HG03066 (cell line): ENCODE results near the gene NKD1.
"Not testable (repeated sequence)": the region's sequence is repeated elsewhere in the genome, so short reads cannot be mapped to it uniquely, and the experiment has no call there.

Experiments used
- ATAC-seq: cut with Tn5 transposase; IDR thresholded peaks from one replicate; pipeline ENCODE4 v1.9.1; 2021; ENCODE audit warnings: low read depth; ENCODE audit not compliant: unreplicated experiment

NKD1 gene

GRCh38 chr16:50548125-50548908 is at the start of gene NKD1:
Gene NKD1, plus strand, starts transcription at chr16:50548396. Its CDS starts 158 bp downstream, at chr16:50548554.
- ATAC-seq = peak; percentile 79

- ATAC-seq = no peak
These were observed 49.6 kb upstream of the NKD1 start for GRCh38 chr16:50498431-50499155.

GRCh38 chr16:50499254-50499653 is 48.9 kb upstream of the NKD1 start:
- ATAC-seq = no peak

- ATAC-seq = no peak
These were observed 47.9 kb upstream of the NKD1 start for GRCh38 chr16:50500171-50500874.

GRCh38 chr16:50501251-50501650 is 46.9 kb upstream of the NKD1 start:
- no peak for ATAC-seq

GRCh38 chr16:50501986-50502615 is 46.1 kb upstream of the NKD1 start:
- ATAC-seq = no peak

GRCh38 chr16:50502616-50503011 is 45.6 kb upstream of the NKD1 start:
- no peak for ATAC-seq

GRCh38 chr16:50503868-50504531 is 44.2 kb upstream of the NKD1 start:
- ATAC-seq = not testable (repeated sequence)

- no peak for ATAC-seq
These were observed 43.1 kb upstream of the NKD1 start for GRCh38 chr16:50505115-50505514.

GRCh38 chr16:50505714-50506542 is 42.3 kb upstream of the NKD1 start:
- no peak for ATAC-seq

- no peak for ATAC-seq
These were observed 41.7 kb upstream of the NKD1 start for GRCh38 chr16:50506543-50506937.

GRCh38 chr16:50507397-50507796 is 40.8 kb upstream of the NKD1 start:
- no peak for ATAC-seq

- no peak for ATAC-seq
These were observed 38.5 kb upstream of the NKD1 start for GRCh38 chr16:50509521-50510341.

GRCh38 chr16:50515218-50515617 is 33.0 kb upstream of the NKD1 start:
- no peak for ATAC-seq

GRCh38 chr16:50516401-50516800 is 31.8 kb upstream of the NKD1 start:
- ATAC-seq = no peak

- no peak for ATAC-seq
These were observed 31.3 kb upstream of the NKD1 start for GRCh38 chr16:50516890-50517289.

- no peak for ATAC-seq
These were observed 30.5 kb upstream of the NKD1 start for GRCh38 chr16:50517450-50518252.

GRCh38 chr16:50519001-50519400 is 29.2 kb upstream of the NKD1 start:
- no peak for ATAC-seq
